GM21723 (cell line): ENCODE results near the gene CCDC7.
"Not testable (repeated sequence)": the region's sequence is repeated elsewhere in the genome, so short reads cannot be mapped to it uniquely, and the experiment has no call there.

ENCODE experiments used
- ATAC-seq: cut with Tn5 transposase; IDR thresholded peaks from one replicate; pipeline ENCODE4 v1.9.1; 2021; ENCODE audit warnings: mild to moderate bottlenecking, moderate library complexity; ENCODE audit not compliant: unreplicated experiment

CCDC7 gene

DNA sequence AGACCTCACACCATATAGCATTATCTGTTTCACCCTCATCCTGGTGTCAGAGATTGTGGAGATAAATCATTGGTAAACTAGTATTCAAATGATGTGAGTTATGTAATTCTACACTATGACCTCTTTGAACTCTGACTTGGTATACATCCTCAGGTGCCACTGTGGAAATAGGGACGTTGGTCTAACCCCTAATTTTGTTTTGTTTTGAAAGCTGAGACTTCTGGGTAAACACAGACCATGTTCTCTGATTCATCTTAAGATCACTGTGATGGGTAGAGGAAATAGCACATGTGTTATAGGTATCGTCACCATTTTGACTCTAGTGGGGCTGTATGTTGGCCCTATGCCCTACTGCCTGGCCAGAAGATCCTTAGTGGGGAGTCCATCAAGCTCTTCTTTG, 241.6 kb downstream of the CCDC7 start:
- ATAC-seq = no peak

- ATAC-seq = no peak
These were observed 246.2 kb downstream of the CCDC7 start for GRCh38 chr10:32692174-32692573.

GRCh38 chr10:32693441-32693979, 247.6 kb downstream of the CCDC7 start:
- no peak for ATAC-seq

GRCh38 chr10:32699683-32700082, 253.7 kb downstream of the CCDC7 start:
- ATAC-seq = not testable (repeated sequence)

DNA sequence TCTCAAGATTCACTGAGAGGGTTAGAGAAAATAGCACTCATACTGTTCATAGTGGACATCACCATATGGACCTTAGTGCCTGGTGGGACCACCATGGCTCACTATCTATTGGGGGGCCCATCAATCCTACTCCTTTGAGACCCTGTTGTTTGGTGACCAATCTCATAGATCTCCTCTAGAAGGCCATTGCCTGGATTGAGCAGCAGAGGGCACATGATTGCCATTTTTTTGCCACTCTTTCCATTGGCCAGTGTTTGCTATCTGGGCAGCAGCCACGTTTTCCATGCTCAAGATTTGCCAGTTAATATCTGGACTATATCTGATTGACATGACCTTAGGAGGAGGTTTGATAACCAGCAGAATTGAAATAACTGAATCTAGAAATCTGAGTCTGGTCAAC, 267.6 kb downstream of the CCDC7 start:
- ATAC-seq = no peak

- ATAC-seq = no peak
These were observed 285.6 kb downstream of the CCDC7 start for GRCh38 chr10:32731527-32731926.

- no peak for ATAC-seq
These were observed 293.0 kb downstream of the CCDC7 start for GRCh38 chr10:32738958-32739357.

DNA sequence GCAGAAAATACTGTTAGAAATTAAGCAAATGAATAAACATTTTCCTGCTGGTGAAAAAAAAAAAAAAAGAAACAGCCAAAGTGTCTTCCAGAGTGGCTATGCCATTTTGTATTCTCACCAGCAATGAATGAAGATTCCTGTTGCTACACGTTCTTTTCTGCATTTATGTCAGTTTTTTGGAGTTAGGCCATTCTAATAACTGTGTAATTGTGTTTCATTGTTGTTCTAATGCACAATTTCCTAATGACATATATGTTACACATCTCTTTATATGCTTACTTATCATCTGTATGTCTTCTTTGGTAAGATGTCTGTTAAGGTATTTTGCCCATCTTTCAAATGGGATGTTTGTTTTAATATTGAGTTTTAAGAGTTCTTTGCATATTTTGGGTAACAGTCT, 298.4 kb downstream of the CCDC7 start:
- ATAC-seq = no peak

DNA sequence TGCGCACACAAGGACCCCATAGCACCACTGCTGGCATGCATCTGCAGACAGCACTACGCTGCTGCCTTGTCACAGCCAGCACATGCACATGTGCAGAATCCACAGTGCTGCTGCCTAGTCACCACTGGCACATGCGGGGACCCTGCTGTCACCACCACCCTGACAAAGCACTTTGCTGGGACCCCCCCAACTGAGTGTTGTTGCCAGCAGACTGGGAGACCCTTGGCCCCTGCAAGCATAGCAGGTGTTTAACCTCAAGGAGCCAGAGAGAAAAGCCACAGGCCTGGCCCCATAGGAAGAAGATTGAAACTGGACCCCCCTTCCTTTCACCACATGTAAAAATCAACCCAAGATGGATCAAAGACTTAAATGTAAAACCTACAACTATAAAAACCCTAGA, 300.9 kb downstream of the CCDC7 start:
- ATAC-seq = no peak

DNA sequence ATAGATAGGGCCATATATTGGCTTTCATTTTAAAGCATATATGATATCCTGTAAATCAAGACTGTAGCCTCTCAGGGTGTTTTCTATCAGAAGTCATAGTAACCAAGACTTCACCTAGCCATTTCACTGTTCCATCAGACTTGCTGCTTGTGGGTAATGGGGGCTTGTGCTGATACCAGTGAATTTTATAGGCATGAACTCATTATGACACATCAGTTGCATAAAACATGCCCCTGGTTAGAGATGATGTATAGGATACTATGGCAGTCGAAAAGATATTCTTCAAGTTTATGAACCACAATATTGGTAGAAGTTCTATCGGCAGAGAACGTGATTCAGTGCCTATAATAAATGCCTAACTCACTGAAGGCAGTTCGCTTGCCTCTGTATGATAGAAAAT, 305.6 kb downstream of the CCDC7 start:
- ATAC-seq = no peak

DNA sequence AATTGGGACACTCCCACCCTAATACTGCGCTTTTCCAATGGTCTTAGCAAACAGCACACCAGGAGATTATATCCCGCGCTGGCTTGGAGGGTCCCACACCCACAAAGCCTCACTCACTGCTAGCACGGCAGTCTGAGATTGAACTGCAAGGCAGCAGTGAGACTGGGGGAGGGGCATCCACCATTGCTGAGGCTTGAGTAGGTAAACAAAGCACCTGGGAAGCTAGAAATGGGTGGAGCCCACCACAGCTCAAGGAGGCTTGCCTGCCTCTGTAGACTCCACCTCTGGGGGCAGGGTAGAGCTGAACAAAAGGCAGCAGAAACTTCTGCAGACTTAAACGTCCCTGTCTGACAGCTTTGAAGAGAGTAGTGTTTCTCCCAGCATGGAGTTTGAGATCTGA, 309.0 kb downstream of the CCDC7 start:
- ATAC-seq = not testable (repeated sequence)

DNA sequence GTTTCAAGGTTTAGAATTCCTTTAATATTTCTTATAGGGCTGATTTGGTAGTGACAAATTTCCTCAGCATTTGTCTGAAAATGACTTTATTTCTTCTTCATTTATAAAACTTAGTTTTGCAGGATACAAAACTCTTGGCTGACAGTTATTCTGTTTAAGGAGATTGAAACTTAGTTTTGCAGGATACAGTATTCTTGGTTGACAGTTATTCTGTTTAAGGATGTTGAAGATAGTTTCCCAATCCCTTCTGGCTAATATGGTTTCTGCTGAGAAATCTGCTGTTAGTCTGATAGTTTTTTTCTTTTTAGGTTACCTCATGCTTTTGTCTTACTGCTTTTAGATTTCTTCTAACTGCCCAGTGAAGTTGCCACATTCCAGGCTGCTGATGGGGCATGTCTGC, 325.3 kb downstream of the CCDC7 start:
- ATAC-seq = no peak

DNA sequence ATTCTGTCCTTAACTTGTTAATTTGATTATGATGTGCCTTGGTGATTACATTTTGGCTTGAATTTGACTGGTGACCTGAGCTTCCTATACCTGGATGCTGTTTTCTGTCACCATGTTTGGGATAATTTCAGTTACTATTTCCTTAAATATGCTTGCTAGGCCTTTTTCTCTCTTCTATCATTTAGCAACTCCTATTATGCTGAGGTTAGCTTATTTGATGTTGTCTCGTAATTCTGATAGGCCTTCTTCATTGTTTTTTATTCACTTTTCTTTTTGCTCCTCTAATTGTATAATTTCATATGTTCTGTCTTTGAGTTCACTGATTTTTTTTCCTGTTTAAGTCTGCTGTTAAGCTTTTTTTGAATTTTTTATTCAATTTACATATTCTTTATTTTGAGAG, 327.2 kb downstream of the CCDC7 start:
- ATAC-seq = no peak

GRCh38 chr10:32786968-32787367, 341.0 kb downstream of the CCDC7 start:
- no peak for ATAC-seq

DNA sequence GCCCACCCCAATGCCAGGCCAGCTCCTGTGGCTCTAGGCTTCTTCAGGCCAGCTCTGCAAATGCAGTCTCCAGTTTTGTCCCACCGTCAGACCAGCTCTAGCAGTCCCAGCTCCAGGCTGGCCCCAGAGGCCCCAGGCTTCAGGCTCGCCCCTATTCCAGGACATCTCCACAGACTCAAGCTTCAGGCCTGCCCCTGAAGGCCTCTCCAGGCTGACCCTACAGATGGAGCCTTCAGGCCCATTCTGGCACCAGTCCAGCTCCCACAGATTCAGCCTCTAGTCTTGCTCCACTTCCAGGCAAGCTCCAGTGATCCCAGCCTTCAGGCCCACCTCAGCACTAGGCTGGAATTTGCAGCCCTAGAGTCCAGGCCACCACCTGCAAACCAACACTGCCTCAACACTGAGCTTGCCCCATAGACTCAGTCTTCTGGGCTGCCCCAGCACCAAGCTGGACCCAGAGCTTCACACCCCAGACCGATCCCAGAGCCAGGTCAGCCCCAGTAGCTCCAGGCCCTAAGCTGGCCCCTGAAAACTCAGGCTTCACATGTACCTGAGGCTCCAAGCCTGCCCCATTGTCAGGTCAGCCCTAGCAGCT, 341.8 kb downstream of the CCDC7 start:
- ATAC-seq = no peak

GRCh38 chr10:32788359-32788758, 342.4 kb downstream of the CCDC7 start:
- ATAC-seq = no peak

DNA sequence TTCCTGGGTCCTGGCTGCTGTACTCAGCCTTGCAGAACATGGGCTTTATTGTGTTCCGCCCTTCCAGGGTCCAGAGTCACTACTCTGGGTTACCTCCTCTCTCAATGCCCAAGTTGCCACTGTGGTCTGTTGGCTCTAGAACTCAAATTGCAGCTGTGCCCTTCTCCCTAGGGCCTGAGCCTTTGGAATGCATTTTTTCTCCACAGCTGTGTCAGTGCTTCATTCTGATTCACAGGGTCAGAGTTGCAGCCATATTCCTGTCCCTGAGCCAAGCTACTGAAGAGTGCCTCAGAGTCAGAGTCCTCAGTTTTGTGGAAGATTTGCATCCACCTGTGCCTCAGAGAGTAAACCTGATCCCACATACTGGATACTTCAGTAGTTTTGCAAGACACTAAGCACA, 344.5 kb downstream of the CCDC7 start:
- ATAC-seq = no peak

GRCh38 chr10:32793033-32793432, 347.1 kb downstream of the CCDC7 start:
- no peak for ATAC-seq

DNA sequence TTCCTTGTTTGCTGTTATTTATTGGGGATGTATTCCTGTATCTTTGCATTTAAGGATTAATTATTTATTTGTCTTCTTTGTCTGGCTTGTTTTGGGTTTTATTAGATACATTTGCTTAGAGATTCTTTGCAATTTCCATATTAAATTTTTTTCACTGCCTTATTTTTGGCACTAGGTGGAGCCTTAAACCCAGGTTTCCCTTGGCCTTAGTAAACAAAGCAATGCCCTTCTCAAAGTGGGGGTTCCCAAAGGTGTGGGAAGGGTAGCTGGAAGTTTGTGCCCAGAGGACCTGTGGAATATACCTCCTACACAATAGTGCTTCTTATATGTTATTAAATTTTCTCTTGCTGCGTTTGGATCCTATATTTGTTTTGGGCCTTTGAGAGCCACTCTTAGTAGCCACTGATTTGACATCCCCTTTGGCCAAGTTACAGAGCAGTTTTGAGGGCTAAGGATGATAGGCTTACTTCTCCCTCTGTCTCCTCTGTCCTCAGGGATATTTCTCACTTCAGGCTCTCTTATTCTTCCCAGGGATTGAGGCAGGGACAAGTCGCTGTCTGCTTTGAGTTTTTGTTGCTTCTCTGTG, 349.8 kb downstream of the CCDC7 start:
- no peak for ATAC-seq

DNA sequence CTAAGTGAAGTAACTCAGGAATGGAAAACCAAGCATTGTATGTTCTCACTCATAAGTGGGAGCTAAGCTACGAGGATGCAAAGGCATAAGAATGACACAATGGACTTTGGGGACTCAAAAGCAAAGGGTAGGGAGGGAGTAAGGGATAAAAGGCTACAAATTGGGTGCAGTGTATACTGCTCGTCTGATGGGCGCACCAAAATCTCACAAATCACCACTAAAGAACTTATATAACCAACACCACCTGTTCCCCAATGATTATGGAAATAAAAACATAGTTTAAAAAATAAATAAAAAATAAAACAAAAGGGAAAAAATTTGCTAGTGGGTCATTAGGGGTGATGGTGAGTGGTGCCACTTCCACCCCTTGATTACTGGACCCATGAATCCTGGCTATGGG, 351.5 kb downstream of the CCDC7 start:
- ATAC-seq = not testable (repeated sequence)

DNA sequence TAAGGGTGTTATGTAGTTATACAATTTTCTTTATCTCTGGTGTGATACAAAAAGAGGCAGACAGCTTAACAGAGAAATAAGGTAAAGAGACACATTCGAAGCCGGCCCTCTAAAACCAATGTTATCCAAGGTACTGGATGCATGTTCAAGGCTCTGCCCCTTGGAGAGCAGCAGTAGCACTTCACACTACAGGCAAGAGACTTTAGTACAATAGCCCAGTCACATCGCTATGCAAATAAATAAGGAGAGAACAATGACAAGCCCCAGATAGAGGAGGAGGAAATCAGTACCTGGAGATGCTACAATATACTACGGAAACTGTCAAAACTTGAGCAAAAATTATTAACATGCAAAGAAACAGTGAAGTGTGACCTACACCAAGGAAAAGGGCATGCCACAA, 401.0 kb downstream of the CCDC7 start:
- ATAC-seq = no peak

DNA sequence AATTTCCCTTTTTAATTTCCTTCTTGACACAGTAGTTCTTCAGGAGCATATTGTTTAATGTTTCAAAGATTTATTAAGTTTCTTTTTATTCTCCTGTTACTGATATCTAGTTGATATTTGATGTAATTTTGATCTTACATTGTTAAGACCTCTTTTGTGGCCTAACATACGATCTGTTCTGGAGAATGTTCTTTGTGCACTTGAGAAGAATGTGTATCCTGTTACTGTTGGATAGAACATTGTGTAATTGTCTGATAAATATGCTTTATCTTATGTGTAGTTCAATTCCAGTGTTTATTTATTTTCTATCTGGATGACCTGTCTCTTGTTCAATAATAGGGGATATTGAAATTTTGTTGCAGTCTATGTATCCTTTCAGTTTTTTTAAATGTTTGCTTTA, 405.4 kb downstream of the CCDC7 start:
- ATAC-seq = no peak

- ATAC-seq = no peak
These were observed 408.5 kb downstream of the CCDC7 start for GRCh38 chr10:32854435-32854834.
